A172 (cell line): ENCODE data around the gene EPS8L3. TPM values are rescaled to one million over a fixed set of nuclear protein-coding genes. Genes with fewer than 3 reads are reported as not detected.
"Not testable (repeated sequence)": the region's sequence is repeated elsewhere in the genome, so short reads cannot be mapped to it uniquely, and the experiment has no call there.

Experiments
- DNase-seq: peaks from one replicate; pipeline ENCODE4 v3.0.0-alpha.2; 2015; ENCODE audit warnings: low spot score
- total RNA-seq: library from RNA; depleted of rRNA; stranded (reverse); fragments of >200 nt; shearing (Covaris generic); gene quantifications from 2 replicates; pipeline ENCODE4 v1.2.3, GENCODE V29; 2014

EPS8L3 gene
- total RNA-seq, 1 experiment from 2014 or later, result not detected

- no peak for DNase-seq
These were observed 1.1 kb upstream of the EPS8L3 start for GRCh38 chr1:109764561-109765482.

DNA sequence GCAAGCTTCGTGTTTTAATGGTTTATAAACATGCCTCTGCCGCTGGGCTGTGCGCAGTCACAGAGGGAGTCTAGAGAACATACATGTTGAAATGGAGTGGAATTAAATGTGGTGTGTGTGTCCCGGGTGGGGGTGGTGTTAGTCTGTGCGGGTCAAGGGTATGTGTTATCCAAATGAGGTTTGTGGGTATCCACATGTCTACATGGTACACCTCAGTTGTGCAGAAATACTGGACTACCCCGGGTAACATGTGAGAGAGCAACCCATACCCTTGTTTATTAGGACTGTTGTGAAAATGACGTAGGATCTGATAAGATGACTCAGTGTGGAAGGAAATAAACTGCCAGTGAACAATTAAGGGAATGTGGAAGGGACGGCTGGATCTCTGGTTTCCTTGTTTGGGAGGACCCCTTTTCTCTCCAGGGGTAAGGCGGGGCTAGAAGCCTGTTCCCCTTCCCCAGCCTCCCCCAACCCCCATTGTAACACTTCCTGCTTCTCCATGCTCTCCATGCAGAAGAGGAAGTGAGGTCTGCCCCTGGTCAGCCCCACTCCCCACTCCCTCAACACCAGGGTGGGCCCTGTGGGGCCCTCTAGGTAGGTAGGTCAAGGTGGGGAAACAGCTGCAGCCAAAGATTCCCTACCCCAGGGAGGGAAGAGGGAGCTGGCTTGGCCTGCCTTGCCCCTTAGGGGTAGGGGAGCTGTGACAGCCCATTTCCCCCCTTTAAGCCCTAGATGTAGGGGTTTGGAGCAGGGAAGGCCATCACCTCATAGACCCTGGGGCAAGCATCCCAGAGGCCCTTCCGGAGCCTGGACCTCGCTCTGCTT, 690 bp downstream of the EPS8L3 start:
- DNase-seq, result peak; percentile 76

DNA sequence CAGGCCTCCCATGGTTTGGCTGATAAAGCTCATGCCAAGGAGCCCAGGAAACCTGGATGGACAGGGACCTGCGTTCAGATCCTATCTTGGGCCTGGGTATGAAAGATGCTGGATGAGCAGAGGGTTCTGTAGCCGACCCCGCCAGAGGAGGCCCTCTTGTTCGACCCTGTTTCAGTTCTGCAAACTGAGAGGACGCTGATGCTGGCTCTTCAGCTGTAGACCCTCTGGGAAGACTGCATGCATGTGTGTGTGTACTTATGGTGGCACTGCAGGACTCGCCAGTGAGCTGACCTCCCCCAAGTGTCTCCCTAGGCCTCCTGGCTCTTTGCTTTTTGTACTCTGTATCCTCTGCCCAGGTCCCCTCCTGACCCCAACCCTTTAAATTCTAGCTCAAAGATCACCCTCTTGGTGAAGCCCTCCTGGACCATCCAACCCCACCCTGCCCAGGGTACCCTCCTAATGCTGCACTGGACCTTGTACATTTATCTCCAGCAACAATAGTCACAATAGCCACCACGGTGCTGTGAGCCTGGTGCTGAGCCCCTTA, 1.6 kb downstream of the EPS8L3 start:
- no peak for DNase-seq

DNA sequence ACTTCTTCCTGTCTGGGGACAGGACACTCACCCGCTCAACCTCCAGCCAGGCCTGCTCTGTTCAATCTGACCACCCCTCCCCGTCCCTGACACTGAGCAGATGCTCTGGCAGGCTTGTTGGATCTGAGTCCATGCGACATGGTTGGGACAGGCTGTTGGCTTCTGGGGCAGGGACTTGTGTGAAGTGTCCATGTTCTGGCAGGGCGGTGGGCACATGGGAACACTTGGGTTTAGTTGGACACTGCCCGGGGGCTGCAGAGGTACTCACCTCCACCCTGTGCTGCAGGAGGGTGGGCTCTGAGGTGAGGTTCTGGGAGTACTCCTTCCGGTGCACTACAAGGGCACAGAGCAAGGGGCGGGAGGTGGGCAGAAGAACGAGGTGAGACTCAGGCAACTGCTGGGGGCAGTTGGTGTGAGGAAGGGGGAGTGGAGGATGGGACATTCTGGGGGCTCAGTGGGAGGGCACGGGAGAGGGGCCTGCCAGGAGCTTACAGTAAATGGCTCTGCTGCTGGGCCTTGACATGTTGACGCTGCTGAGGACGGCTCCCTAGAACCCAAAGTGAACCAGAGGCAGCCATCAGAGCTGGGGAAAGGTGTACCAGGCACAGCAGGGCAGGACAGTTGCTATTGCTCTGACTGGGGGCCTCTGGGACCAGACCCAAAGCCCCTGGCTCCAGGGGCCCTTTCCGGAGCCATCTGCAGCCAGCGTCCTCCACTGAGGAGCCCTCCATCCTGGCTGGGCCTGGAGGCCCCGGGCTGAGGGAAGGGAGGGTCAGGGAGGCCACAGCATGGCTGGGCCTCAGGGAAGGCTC, 2.3 kb downstream of the EPS8L3 start:
- no peak for DNase-seq

DNA sequence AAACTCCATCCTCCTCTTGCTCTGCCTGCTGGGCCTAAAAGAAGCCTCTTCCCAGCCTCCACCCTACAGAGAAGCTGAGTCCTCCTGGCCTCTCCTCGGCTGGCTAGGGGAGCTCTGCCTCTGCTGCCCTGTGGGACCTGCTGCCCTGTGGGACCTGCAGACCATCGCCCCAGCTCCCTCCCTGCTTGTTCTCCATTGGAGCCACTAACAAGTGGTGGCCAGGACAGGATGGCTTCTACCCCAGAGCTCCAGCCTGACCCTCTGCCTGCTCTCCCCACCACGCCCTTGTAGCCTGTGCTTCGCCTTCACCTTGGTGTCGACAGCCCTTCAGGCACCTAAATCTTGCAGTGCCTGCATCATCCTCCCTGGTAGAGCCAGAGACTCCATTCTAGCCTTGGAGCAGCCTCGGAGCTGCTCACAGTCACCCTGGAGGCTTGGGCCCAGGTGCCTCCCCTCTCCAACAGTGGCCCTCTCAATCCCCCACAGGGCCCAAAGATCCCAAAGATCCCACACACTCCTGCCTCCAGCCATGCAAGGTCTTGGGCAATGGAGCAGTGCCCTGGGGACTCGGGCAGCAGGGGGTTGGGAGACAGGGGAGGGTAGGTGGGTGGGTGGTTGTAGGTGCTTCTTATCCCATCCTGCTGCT, 3.0 kb downstream of the EPS8L3 start:
- DNase-seq, result no peak

DNA sequence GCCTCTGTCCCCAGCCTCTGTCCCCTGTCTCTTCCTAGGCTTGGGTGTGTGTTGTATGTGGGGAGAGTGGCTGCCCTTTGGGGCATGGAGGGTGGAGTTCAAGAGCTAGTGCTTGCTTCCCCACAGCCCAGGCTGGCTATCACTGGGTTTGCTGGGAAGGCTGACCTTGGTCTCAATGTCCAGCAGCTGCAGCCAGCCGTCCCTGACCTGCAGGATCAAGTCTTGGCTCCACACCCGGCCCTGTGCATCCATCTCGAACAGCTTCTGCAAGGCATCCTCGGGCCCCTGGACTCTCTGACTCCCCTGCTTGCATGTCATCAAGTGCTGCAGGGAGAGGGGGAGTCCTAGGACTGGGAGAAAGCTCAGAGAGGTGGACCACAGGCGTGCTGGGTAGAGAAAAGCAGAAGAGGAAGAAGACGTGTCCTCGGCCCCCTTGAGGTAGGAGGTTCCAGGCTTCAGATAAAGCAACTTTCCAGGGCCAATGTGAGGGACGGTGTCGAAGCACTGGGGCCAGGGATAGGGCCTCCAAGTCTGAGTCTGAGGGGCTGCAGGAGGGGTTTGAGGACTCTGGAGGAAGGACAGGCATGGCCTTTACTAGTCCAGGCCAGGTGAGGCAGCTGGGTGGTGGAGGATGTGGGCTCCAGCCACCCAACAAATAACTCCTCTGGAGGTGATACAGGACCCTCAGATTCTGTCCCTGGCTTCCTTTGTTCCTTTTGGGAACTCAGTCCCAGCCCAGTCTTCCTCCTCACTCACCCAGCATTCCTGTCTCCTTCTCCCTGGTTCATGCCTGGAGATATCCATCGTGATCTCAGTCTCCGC, 4.0 kb downstream of the EPS8L3 start:
- DNase-seq, result no peak

- DNase-seq, result no peak
These were observed 5.6 kb downstream of the EPS8L3 start for GRCh38 chr1:109757936-109758786.

- no peak for DNase-seq
These were observed 6.7 kb downstream of the EPS8L3 start for GRCh38 chr1:109756848-109757521.

- DNase-seq, result not testable (repeated sequence)
These were observed 7.4 kb downstream of the EPS8L3 start for GRCh38 chr1:109756325-109756724.

- no peak for DNase-seq
These were observed 9.0 kb downstream of the EPS8L3 start for GRCh38 chr1:109754738-109755137.

DNA sequence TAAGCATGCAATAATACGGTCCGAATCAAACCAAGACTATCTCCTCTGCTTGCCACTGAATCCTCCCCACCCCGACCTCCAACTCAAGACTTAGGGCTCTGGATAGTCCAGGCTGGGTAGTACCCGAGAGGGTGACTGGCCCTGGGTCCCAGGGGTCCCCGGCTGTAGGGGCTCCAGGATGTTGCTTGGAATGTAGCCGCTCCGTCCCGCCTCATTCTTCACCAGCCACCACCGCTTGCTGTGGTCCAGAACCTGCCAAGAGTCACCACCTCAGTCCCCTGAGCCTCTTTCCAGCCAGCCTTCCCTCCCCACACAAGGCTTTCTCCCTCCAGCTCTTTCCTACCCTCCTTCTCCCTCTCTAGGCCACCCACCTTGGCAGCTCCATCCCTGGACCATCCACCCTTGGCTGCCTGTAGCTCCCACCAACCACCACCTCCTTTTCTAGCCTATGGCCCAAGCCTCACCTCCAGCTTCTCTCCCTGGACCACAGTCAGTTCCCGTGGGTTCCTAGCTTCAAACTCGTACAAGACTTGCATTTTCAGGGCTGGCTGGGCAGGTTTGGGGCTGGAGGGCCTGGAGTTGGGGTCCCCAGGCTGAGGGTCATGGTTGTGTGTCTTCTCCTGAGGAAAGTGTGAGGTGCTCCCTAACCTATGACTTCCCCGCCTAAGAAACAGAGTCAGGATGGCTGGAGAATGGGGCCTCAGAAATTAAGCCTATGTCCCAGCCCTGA, 12.0 kb downstream of the EPS8L3 start:
- no peak for DNase-seq

GRCh38 chr1:109750920-109751319, 12.8 kb downstream of the EPS8L3 start:
- DNase-seq, result no peak

DNA sequence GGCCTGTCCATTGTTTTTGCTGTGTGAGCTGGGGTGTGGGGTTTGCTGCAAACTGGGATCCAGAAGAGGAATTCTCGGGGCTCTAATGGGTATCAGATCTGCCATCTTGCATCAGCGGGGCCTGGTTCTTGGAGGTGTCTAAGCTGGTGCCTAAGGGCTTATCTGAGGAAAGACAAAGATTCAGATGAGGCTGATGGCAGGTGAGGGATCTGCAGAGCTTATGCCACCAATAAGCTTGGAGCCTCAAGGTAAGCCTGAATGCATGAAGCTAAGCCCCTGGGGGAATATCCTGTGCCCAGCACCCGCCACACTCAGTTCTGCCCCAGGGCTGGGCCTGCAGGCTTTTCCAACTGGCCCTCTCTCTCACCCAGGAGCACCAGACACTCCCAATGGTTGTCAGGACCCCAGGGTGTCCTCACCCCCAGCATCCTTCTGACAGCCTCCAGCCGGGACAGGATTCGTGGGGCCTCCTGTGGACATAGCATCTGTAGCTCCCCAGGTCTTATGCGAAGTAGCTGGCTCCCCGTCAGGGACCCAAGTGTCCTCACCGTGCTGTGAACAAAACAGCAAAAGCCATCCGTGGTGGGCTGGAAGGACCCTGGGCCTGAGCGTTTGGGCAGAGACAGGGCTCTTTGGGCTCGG, 13.4 kb downstream of the EPS8L3 start:
- DNase-seq, result no peak

GRCh38 chr1:109749221-109749620, 14.5 kb downstream of the EPS8L3 start:
- no peak for DNase-seq

- DNase-seq, result not testable (repeated sequence)
These were observed 15.4 kb downstream of the EPS8L3 start for GRCh38 chr1:109748311-109748710.

DNA sequence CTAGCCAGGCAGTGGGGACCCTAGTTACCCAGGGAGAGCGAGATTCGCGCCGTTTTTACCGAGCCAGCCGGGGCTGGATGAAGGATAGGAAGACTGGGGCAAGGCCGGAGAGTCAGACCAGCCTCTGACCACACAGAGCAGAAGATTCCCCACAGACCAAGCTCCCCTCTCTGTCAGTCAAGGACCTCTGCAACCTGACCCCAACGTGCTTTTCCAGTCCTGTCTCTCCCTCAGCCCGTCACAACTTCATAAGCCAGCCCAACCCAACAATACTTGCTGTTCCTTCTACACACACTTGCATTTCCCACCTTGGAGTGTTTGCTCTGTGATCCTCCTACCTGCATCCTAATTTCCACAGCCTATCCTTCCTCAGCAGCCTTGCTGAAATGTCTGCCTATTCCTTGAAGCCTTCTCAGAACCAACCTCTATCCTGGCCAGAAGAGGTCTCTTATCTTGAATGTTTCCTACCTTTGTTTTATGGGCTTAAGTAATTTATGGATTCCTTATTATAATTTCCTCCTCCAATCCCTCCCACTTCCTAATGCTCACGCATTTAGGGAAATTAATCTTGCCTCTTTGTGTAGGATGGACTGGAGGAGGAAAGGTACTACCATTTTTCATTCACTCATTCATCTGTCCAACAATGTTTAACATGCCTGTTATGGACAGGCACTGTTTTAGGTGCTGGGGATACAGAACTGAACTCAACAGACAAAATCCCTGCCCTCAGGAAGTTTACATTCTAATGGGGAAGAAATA, 22.9 kb downstream of the EPS8L3 start, which contains the start of gene GSTM3:
GSTM3 (minus strand) TSS at position 424 of the 759 bp plus-strand sequence. CDS start 751 bp downstream, outside the sequence.
- DNase-seq, result no peak
